ENCODE data around the gene SDK1. TPM values are rescaled to one million over a fixed set of nuclear protein-coding genes. Genes with fewer than 3 reads are reported as not detected.

The SDK1 gene
- total and polyA plus RNA-seq, 10 of the 15 experiments (the other 5 are each of a cell fraction or from before 2014, with no cell fraction given) = 0.14 to 0.33 TPM; not detected in 8

DNA sequence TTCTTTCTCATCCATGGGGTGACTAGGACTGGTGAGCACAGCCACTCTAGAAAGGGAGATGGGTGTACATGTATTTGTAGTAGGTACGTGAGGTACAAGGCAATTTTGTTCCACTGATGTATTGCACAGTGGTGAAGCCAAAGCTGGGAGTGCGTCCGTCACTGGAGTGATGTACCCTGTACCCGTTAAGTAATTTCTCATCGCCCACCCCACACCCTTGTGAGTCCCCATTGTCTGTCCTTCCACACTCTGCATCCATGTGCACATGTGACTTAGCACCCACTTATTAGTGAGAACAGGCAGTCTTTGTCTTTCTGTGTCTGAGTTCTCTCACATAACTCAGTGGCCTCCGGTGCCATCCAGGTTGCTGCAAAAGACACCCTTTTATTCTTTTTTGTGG is 658.3 kb downstream of the SDK1 start:
- Histone ChIP-seq H3K36me3 (ENCODE audit: control insufficient read depth in 2 of 2, insufficient read depth in 2 of 2, low read length in 1 of 2) (no peaks in the 10 kb centered on the region), H3K27me3 (replicated peaks in 1 of 2; ENCODE audit: control insufficient read depth in 2 of 2, insufficient read depth in 2 of 2, low read length in 1 of 2) (no peaks in the 10 kb centered on the region), H3K9ac (ENCODE audit: control insufficient read depth, insufficient read depth, low read length) (no peak overlapping the region), H3K4me2 (ENCODE audit: control insufficient read depth, insufficient read depth) (no peak overlapping the region), H2AFZ (ENCODE audit: control insufficient read depth, low read depth, low read length) (no peak overlapping the region), H3K9me3 (replicated peaks; ENCODE audit: control insufficient read depth, insufficient read depth, low read length) (peaks cover 2% of the 10 kb centered on the region; the same call in 1 of the 3 replicates), H4K20me1 (ENCODE audit: control insufficient read depth, insufficient read depth) (no peaks in the 10 kb centered on the region), H3K27ac (ENCODE audit: control insufficient read depth, insufficient read depth) (no peak overlapping the region), H3K4me3 (no peak overlapping the region), H3K79me2 (ENCODE audit: control insufficient read depth, insufficient read depth, low read length) (no peaks in the 10 kb centered on the region), H3K4me1 (ENCODE audit: control insufficient read depth, insufficient read depth, low read length) (peaks cover 10% of the 10 kb centered on the region)
- CTCF ChIA-PET = no interaction called here
- FAIRE-seq = no peak
- DNase-seq (ENCODE audit: low read depth, low spot score) = no peak
- RAD21 ChIA-PET (ENCODE audit: unreplicated experiment) = no interaction called here
- BruUV-seq (replicated peaks) = no TSS peak
- SMC1A ChIA-PET (ENCODE audit: uncharacterized antibody, unreplicated experiment) = no interaction called here
- POLR2A ChIA-PET = no interaction called here
- TF ChIP-seq POLR2AphosphoS5 (IDR thresholded peaks at IDR 0.05; ENCODE audit: low read length) (no peak), ZNF274 (IDR thresholded peaks at IDR 0.05; ENCODE audit: insufficient read depth, insufficient read length) (no peak), MXI1 (IDR thresholded peaks at IDR 0.05; ENCODE audit: low read depth, low read length) (no peak), TCF3 (IDR thresholded peaks at IDR 0.05; ENCODE audit: borderline replicate concordance, insufficient read depth, low read depth, low read length) (no peak), PAX5 (IDR thresholded peaks at IDR 0.05; ENCODE audit: borderline replicate concordance, low read depth, low read length) (no peak), STAT1 (conservative IDR thresholded peaks at IDR 0.05) (no peak), STAT3 (IDR thresholded peaks at IDR 0.05; ENCODE audit: low read depth, low read length) (no peak), TBL1XR1 (IDR thresholded peaks at IDR 0.05; ENCODE audit: low read depth, low read length) (no peak), NR2C2 (IDR thresholded peaks at IDR 0.05; ENCODE audit: borderline replicate concordance, control insufficient read depth, insufficient read length, low read depth) (no peak)
- TF ChIP-seq, protein P1, sequence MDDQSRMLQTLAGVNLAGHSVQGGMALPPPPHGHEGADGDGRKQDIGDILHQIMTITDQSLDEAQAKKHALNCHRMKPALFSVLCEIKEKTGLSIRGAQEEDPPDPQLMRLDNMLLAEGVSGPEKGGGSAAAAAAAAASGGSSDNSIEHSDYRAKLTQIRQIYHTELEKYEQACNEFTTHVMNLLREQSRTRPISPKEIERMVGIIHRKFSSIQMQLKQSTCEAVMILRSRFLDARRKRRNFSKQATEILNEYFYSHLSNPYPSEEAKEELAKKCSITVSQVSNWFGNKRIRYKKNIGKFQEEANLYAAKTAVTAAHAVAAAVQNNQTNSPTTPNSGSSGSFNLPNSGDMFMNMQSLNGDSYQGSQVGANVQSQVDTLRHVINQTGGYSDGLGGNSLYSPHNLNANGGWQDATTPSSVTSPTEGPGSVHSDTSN (IDR thresholded peaks at IDR 0.05; ENCODE audit: insufficient replicate concordance, low read depth, low read length) = no peak
- TF ChIP-seq, protein P2, sequence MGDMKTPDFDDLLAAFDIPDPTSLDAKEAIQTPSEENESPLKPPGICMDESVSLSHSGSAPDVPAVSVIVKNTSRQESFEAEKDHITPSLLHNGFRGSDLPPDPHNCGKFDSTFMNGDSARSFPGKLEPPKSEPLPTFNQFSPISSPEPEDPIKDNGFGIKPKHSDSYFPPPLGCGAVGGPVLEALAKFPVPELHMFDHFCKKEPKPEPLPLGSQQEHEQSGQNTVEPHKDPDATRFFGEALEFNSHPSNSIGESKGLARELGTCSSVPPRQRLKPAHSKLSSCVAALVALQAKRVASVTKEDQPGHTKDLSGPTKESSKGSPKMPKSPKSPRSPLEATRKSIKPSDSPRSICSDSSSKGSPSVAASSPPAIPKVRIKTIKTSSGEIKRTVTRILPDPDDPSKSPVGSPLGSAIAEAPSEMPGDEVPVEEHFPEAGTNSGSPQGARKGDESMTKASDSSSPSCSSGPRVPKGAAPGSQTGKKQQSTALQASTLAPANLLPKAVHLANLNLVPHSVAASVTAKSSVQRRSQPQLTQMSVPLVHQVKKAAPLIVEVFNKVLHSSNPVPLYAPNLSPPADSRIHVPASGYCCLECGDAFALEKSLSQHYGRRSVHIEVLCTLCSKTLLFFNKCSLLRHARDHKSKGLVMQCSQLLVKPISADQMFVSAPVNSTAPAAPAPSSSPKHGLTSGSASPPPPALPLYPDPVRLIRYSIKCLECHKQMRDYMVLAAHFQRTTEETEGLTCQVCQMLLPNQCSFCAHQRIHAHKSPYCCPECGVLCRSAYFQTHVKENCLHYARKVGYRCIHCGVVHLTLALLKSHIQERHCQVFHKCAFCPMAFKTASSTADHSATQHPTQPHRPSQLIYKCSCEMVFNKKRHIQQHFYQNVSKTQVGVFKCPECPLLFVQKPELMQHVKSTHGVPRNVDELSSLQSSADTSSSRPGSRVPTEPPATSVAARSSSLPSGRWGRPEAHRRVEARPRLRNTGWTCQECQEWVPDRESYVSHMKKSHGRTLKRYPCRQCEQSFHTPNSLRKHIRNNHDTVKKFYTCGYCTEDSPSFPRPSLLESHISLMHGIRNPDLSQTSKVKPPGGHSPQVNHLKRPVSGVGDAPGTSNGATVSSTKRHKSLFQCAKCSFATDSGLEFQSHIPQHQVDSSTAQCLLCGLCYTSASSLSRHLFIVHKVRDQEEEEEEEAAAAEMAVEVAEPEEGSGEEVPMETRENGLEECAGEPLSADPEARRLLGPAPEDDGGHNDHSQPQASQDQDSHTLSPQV (IDR thresholded peaks at IDR 0.05) = no peak
- TF ChIP-seq, protein P3, sequence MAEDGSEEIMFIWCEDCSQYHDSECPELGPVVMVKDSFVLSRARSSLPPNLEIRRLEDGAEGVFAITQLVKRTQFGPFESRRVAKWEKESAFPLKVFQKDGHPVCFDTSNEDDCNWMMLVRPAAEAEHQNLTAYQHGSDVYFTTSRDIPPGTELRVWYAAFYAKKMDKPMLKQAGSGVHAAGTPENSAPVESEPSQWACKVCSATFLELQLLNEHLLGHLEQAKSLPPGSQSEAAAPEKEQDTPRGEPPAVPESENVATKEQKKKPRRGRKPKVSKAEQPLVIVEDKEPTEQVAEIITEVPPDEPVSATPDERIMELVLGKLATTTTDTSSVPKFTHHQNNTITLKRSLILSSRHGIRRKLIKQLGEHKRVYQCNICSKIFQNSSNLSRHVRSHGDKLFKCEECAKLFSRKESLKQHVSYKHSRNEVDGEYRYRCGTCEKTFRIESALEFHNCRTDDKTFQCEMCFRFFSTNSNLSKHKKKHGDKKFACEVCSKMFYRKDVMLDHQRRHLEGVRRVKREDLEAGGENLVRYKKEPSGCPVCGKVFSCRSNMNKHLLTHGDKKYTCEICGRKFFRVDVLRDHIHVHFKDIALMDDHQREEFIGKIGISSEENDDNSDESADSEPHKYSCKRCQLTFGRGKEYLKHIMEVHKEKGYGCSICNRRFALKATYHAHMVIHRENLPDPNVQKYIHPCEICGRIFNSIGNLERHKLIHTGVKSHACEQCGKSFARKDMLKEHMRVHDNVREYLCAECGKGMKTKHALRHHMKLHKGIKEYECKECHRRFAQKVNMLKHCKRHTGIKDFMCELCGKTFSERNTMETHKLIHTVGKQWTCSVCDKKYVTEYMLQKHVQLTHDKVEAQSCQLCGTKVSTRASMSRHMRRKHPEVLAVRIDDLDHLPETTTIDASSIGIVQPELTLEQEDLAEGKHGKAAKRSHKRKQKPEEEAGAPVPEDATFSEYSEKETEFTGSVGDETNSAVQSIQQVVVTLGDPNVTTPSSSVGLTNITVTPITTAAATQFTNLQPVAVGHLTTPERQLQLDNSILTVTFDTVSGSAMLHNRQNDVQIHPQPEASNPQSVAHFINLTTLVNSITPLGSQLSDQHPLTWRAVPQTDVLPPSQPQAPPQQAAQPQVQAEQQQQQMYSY (CRISPR knock-in tag; IDR thresholded peaks at IDR 0.05) = no peak
- in situ Hi-C loops (cut with MboI) (no loop called here), intact Hi-C loops (cut with micrococcal nuclease; ENCODE audit: unreplicated experiment) (no loop called here)
- 70% methylated on average over 6 of the region's 6 CpGs for WGBS (ENCODE audit: insufficient coverage, insufficient replicate concordance, low lambda C conversion rate, missing lambda C conversion rate)
- no peak for ATAC-seq

All from GM12878 (cell line).